Endodermal cell (in vitro differentiated cells): ENCODE measurements around the gene EAF2. TPM values are rescaled to one million over a fixed set of nuclear protein-coding genes. Genes with fewer than 3 reads are reported as not detected.
A peak's percentile ranks its signal among the peaks of the same experiment; 100 is the strongest.

Source experiments
- DNase-seq: peaks from one replicate; pipeline ENCODE4 v3.0.0-alpha.2; 2017
- H3K27ac ChIP-seq: 2 replicates; pipeline ENCODE4 v1.5.1; 2013; ENCODE audit warnings: mild to moderate bottlenecking, low read depth, low read length, moderate library complexity
- H3K27me3 ChIP-seq: 2 replicates; pipeline ENCODE4 v1.6.1; 2013; ENCODE audit warnings: mild to moderate bottlenecking, low read length, moderate library complexity; ENCODE audit not compliant: insufficient read depth, control insufficient read depth, poor library complexity, severe bottlenecking
- H3K36me3 ChIP-seq: 2 replicates; pipeline ENCODE4 v1.7.0; 2013; ENCODE audit warnings: mild to moderate bottlenecking, low read length, moderate library complexity; ENCODE audit not compliant: control insufficient read depth, insufficient read depth
- H3K4me1 ChIP-seq: one replicate; pipeline ENCODE4 v1.7.0; 2013; ENCODE audit warnings: low read length; ENCODE audit not compliant: control insufficient read depth, insufficient read depth
- H3K4me3 ChIP-seq: 2 replicates; pipeline ENCODE4 v1.5.1; 2013; ENCODE audit warnings: mild to moderate bottlenecking, low read length, moderate library complexity
- H3K9ac ChIP-seq: 2 replicates; pipeline ENCODE4 v1.6.1; 2013; ENCODE audit warnings: mild to moderate bottlenecking, low read length, moderate library complexity; ENCODE audit not compliant: poor library complexity, severe bottlenecking; ENCODE audit errors: extremely low read depth
- H3K9me3 ChIP-seq: 2 replicates; pipeline ENCODE4 v1.6.1; 2013; ENCODE audit warnings: mild to moderate bottlenecking, low read length, moderate library complexity; ENCODE audit not compliant: control insufficient read depth
- H3K27ac Mint-ChIP-seq: 2 replicates; pipeline ENCODE4 v1.8.0; 2020; ENCODE audit warnings: mixed read lengths
- H3K27me3 Mint-ChIP-seq: 2 replicates; pipeline ENCODE4 v1.8.0; 2021; ENCODE audit warnings: mild to moderate bottlenecking, mixed read lengths; ENCODE audit not compliant: insufficient read depth
- H3K36me3 Mint-ChIP-seq: 2 replicates; pipeline ENCODE4 v1.8.0; 2020; ENCODE audit warnings: low read depth, mixed read lengths
- H3K4me1 Mint-ChIP-seq: 2 replicates; pipeline ENCODE4 v1.8.0; 2020; ENCODE audit warnings: mixed read lengths
- H3K4me3 Mint-ChIP-seq: 2 replicates; pipeline ENCODE4 v1.8.0; 2020; ENCODE audit warnings: mild to moderate bottlenecking, moderate library complexity, mixed read lengths
- H3K9me3 Mint-ChIP-seq: 2 replicates; pipeline ENCODE4 v1.8.0; 2020; ENCODE audit warnings: mild to moderate bottlenecking, mixed read lengths
- WGBS, 2 experiments: methylation state at CpG; one replicate each; pipeline versions ENCODE4 v1.1.5 to v1.1.7; 2013; ENCODE audit warnings: missing lambda C conversion rate in 2 of 2, mixed read lengths in 1 of 2; ENCODE audit not compliant: insufficient coverage in 1 of 2, insufficient read length in 1 of 2; 5-methylcytosine and 5-hydroxymethylcytosine counted together
- total RNA-seq, 2 donors: library from RNA; stranded (reverse); fragmentation: NEBNext Ultra II Directional in 1 of 2; extraction: Animal tissue kit (Norgen Biotek cat#: 25700) in 1 of 2; gene quantifications; 2 replicates in 1 of 2; 3 replicates in 1 of 2; pipeline ENCODE4 v1.2.1, GENCODE V29; 2021
- TF ChIP-seq, protein P1 (sequence below): fragments of 200-600 bp; sonication (generic); conservative IDR thresholded peaks from 2 replicates; pipeline ENCODE4 v1.5.0; 2021; ENCODE audit warnings: antibody characterized with exemption, mild to moderate bottlenecking

The EAF2 gene
- total RNA-seq, 2 donors from 2014 or later, result 3.5 to 4.6 TPM

DNA sequence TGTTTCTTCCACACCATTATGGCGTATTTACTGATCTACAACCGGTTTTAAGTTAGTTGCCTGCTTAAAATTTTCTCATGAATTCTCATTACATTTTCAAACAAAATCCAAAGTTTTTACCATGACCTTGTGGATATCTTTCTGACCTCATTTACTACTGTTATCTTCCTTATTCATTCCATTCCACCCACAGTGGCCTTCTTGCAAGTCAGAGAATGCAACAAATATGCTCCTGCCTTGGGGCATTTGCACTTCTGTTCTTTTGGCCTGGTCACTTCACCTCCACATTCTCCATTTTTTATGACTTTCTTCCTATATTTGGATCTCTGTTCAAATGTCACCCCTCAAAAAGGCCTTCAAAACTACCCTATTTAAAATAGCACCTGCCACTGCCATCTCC, 50.4 kb downstream of the EAF2 start:
- H3K4me3 Mint-ChIP-seq, result no peak overlapping the region
- H3K9me3 ChIP-seq, result no peaks in the 10 kb centered on the region
- 91 to 100% methylated on average over 2 of the region's 2 CpGs for WGBS, 2 experiments
- DNase-seq, result no peak
- H3K27me3 Mint-ChIP-seq, result no peaks in the 10 kb centered on the region
- no peak overlapping the region for H3K27ac ChIP-seq
- H3K27ac Mint-ChIP-seq, result no peak overlapping the region
- H3K9ac ChIP-seq, result no peak overlapping the region
- H3K27me3 ChIP-seq, result no peaks in the 10 kb centered on the region
- H3K4me1 ChIP-seq, result no peaks in the 10 kb centered on the region
- H3K9me3 Mint-ChIP-seq, result no peaks in the 10 kb centered on the region
- no peaks in the 10 kb centered on the region for H3K4me1 Mint-ChIP-seq
- H3K4me3 ChIP-seq, result no peak overlapping the region
- no peaks in the 10 kb centered on the region for H3K36me3 Mint-ChIP-seq
- TF ChIP-seq, protein P1, sequence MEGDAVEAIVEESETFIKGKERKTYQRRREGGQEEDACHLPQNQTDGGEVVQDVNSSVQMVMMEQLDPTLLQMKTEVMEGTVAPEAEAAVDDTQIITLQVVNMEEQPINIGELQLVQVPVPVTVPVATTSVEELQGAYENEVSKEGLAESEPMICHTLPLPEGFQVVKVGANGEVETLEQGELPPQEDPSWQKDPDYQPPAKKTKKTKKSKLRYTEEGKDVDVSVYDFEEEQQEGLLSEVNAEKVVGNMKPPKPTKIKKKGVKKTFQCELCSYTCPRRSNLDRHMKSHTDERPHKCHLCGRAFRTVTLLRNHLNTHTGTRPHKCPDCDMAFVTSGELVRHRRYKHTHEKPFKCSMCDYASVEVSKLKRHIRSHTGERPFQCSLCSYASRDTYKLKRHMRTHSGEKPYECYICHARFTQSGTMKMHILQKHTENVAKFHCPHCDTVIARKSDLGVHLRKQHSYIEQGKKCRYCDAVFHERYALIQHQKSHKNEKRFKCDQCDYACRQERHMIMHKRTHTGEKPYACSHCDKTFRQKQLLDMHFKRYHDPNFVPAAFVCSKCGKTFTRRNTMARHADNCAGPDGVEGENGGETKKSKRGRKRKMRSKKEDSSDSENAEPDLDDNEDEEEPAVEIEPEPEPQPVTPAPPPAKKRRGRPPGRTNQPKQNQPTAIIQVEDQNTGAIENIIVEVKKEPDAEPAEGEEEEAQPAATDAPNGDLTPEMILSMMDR, result no peak
- no peaks in the 10 kb centered on the region for H3K36me3 ChIP-seq

DNA sequence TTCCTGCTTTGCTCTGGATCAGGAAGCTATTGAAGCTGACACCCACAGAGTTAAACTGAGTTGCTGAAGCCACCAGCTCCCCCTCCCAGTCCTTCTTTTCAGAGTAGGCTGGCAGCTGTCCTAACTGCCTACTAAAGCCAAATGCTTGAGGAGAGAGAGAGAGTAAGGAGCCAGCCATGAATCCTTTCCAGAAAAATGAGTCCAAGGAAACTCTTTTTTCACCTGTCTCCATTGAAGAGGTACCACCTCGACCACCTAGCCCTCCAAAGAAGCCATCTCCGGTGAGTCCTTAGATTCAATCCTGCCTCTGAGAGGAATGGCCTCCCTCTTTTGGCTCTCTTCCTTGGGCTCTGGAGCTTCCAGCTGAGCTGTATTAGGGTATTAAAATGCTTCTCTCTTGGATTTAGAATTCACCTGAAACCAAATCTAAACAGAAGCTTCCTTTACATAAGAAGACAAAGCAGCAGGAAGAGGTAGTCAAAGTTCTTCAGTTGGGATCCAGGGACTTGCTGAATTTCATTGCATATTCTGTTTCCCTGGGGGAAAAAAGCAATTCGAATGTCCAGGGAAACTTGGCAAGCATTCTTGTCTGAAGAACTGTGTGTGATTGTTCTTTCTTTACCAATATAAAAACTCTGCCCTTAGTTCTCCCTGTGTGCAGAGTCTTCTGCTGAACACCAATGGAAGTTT, 59.4 kb downstream of the EAF2 start, which contains the start of gene SLC15A2:
Gene SLC15A2, plus strand, starts transcription at position 101 of the 690 bp plus-strand sequence. Its CDS starts 76 bp downstream, at position 177.
- Mint-ChIP-seq H3K36me3 (peaks cover 2% of the 10 kb centered on the region), H3K27me3 (peaks cover 2% of the 10 kb centered on the region), H3K4me3 (peak within 1 kb of the TSS; percentile 15), H3K27ac (peak within 1 kb of the TSS; percentile 56), H3K4me1 (peaks cover 14% of the 10 kb centered on the region), H3K9me3 (no peaks in the 10 kb centered on the region)
- TF ChIP-seq, protein P1, result no peak
- Histone ChIP-seq H3K9me3 (no peaks in the 10 kb centered on the region), H3K4me3 (peak within 1 kb of the TSS; percentile 53), H3K9ac (no peak within 1 kb of the TSS), H3K27ac (no peak within 1 kb of the TSS), H3K4me1 (peaks cover 11% of the 10 kb centered on the region), H3K36me3 (no peaks in the 10 kb centered on the region), H3K27me3 (no peaks in the 10 kb centered on the region)
- peak; percentile 60 for DNase-seq
- WGBS, 2 experiments, result 20% methylated on average over 3 of the region's 3 CpGs; no CpG with 5 or more reads in 1 of the 2 experiments

DNA sequence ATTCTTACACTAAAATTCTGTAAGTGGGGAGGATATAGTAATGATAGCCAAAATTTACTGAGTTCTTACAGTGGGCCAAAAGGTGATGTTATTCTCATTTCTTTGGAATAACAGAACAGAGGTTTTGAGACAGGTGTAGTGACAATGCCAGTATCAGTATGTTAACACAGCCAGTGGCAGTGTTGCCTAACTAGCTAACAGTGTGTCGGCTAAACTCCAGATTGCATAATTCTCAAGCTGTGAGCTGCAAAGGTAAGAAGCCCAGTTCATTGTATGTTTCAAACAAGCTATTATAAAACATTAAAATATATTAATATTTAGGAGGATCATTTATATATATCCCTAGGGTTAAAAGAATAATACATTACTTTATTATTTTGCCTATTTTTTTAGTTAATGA, 60.1 kb downstream of the EAF2 start:
- H3K4me1 Mint-ChIP-seq, result peaks cover 14% of the 10 kb centered on the region
- peaks cover 2% of the 10 kb centered on the region for H3K36me3 Mint-ChIP-seq
- no peak overlapping the region for H3K27ac Mint-ChIP-seq
- H3K4me3 Mint-ChIP-seq, result no peak overlapping the region
- Histone ChIP-seq H3K9ac (no peak overlapping the region), H3K27me3 (no peaks in the 10 kb centered on the region), H3K4me1 (peaks cover 11% of the 10 kb centered on the region), H3K9me3 (no peaks in the 10 kb centered on the region), H3K36me3 (no peaks in the 10 kb centered on the region), H3K4me3 (peak overlapping the region; percentile 53), H3K27ac (no peak overlapping the region)
- TF ChIP-seq, protein P1, result no peak
- WGBS, 2 experiments, result 0% methylated on average over 1 of the region's 1 CpG; no CpG with 5 or more reads in 1 of the 2 experiments
- no peak for DNase-seq
- H3K9me3 Mint-ChIP-seq, result no peaks in the 10 kb centered on the region
- peaks cover 2% of the 10 kb centered on the region for H3K27me3 Mint-ChIP-seq
